HG03575 (cell line): ENCODE results near the gene KLHL24.

Source experiments
- ATAC-seq: cut with Tn5 transposase; IDR thresholded peaks from one replicate; pipeline ENCODE4 v1.9.1; 2021; ENCODE audit not compliant: unreplicated experiment, insufficient number of reproducible peaks, low FRiP score; ENCODE audit errors: extremely low read depth

Gene KLHL24

DNA sequence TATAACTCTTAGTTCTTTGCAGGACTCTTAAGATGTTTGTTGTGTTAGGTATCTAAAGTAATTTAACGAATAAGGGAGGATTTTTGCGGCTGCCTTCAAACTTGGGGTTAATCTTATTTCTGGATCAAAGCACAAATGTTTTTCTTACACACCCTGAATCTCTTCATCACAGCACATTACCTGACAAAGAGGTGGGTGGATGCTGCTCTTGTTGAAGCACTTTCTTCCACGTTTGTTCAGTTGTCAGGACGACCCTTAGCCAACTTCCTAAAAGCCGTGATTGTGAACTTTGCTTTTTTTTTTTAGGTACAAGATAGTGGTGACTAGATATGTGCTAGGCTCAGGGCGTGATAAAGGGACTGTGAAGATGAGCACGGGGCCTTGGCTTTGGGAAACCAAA, 98.1 kb downstream of the KLHL24 start:
- no peak for ATAC-seq
